ENCODE results near the gene MEF2B.
A peak's percentile ranks its signal among the peaks of the same experiment; 100 is the strongest.
"Not testable (repeated sequence)": the region's sequence is repeated elsewhere in the genome, so short reads cannot be mapped to it uniquely, and the experiment has no call there.

Gene MEF2B

GRCh38 chr19:19126102-19126501, 44.0 kb downstream of the MEF2B start:
- DNase-seq (ENCODE audit: low read depth): no peak

- DNase-seq (ENCODE audit: low read depth): no peak
Observed at GRCh38 chr19:19123386-19123785, 46.7 kb downstream of the MEF2B start.

- no peak for DNase-seq (ENCODE audit: low read depth)
Observed at GRCh38 chr19:19122902-19123301, 47.2 kb downstream of the MEF2B start.

- DNase-seq (ENCODE audit: low read depth): no peak
Observed at GRCh38 chr19:19121371-19121770, 48.7 kb downstream of the MEF2B start.

GRCh38 chr19:19120308-19121231, 49.5 kb downstream of the MEF2B start:
- no peak for DNase-seq (ENCODE audit: low read depth)

GRCh38 chr19:19119325-19120237, 50.5 kb downstream of the MEF2B start:
- no peak for DNase-seq (ENCODE audit: low read depth)

GRCh38 chr19:19115954-19116353, 54.1 kb downstream of the MEF2B start:
- DNase-seq (ENCODE audit: low read depth): peak; percentile 15

GRCh38 chr19:19113040-19113626, 56.9 kb downstream of the MEF2B start:
- DNase-seq (ENCODE audit: low read depth): no peak

GRCh38 chr19:19111967-19112580, 58.0 kb downstream of the MEF2B start:
- no peak for DNase-seq (ENCODE audit: low read depth)

GRCh38 chr19:19111136-19111835, 58.8 kb downstream of the MEF2B start:
- DNase-seq (ENCODE audit: low read depth): no peak

- DNase-seq (ENCODE audit: low read depth): no peak
Observed at GRCh38 chr19:19110410-19111135, 59.5 kb downstream of the MEF2B start.

- no peak for DNase-seq (ENCODE audit: low read depth)
Observed at GRCh38 chr19:19109601-19110000, 60.5 kb downstream of the MEF2B start.

GRCh38 chr19:19107654-19108053, 62.4 kb downstream of the MEF2B start:
- DNase-seq (ENCODE audit: low read depth): no peak

- not testable (repeated sequence) for DNase-seq (ENCODE audit: low read depth)
Observed at GRCh38 chr19:19106938-19107337, 63.1 kb downstream of the MEF2B start.

GRCh38 chr19:19106056-19106551, 64.0 kb downstream of the MEF2B start:
- DNase-seq (ENCODE audit: low read depth): no peak

- no peak for DNase-seq (ENCODE audit: low read depth)
Observed at GRCh38 chr19:19105365-19106055, 64.6 kb downstream of the MEF2B start.

- DNase-seq (ENCODE audit: low read depth): no peak
Observed at GRCh38 chr19:19103167-19103566, 66.9 kb downstream of the MEF2B start.

- not testable (repeated sequence) for DNase-seq (ENCODE audit: low read depth)
Observed at GRCh38 chr19:19102566-19102965, 67.5 kb downstream of the MEF2B start.

- DNase-seq (ENCODE audit: low read depth): no peak
Observed at GRCh38 chr19:19101540-19101939, 68.5 kb downstream of the MEF2B start.

All from T follicular helper cell (primary cell).